ENCODE measurements around the gene ASB13. TPM values are rescaled to one million over a fixed set of nuclear protein-coding genes. Genes with fewer than 3 reads are reported as not detected.
A peak's percentile ranks its signal among the peaks of the same experiment; 100 is the strongest.

ASB13 gene
- total and polyA plus RNA-seq, 2 of the 13 experiments (the other 11 are each of a cell fraction or from before 2014, with no cell fraction given) = 9.3 to 15.4 TPM

GRCh38 chr10:5666008-5666840, at the start of gene ASB13 (continued):
- peak; percentile 59; the same call in 1 of the 2 replicates for TF ChIP-seq ZNF574 (CRISPR knock-in tag; IDR thresholded peaks at IDR 0.05)
- TF ChIP-seq MAZ (IDR thresholded peaks at IDR 0.05; ENCODE audit: borderline replicate concordance, low read depth, low read length) = no peak
- peak; percentile 55; the same call in 1 of the 2 replicates for TF ChIP-seq MAZ (CRISPR knock-in tag; IDR thresholded peaks at IDR 0.05; ENCODE audit: low read depth)
- peak; percentile 14 for TF ChIP-seq PRDM15 (CRISPR knock-in tag; IDR thresholded peaks at IDR 0.05)
- TF ChIP-seq ZFYVE20 (CRISPR knock-in tag; IDR thresholded peaks at IDR 0.05; ENCODE audit: borderline replicate concordance, low read depth) = peak; percentile 44; the same call in 1 of the 2 replicates
- TF ChIP-seq CCDC6 (CRISPR knock-in tag; IDR thresholded peaks at IDR 0.05) = no peak; the same call in 1 of the 2 replicates
- TF ChIP-seq GATAD2A (CRISPR knock-in tag; IDR thresholded peaks at IDR 0.05) = no peak
- peak; percentile 68 for TF ChIP-seq ZNF256 (CRISPR knock-in tag; conservative IDR thresholded peaks at IDR 0.05)
- TF ChIP-seq HINFP (CRISPR knock-in tag; IDR thresholded peaks at IDR 0.05; ENCODE audit: low read depth) = no peak
- TF ChIP-seq MXD3 (CRISPR knock-in tag; IDR thresholded peaks at IDR 0.05) = peak; percentile 44
- peak; percentile 82; the same call in 1 of the 2 replicates for TF ChIP-seq RFXAP (CRISPR knock-in tag; IDR thresholded peaks at IDR 0.05; ENCODE audit: borderline replicate concordance)
- peak; percentile 70 for TF ChIP-seq MYC (CRISPR knock-in tag; IDR thresholded peaks at IDR 0.05; ENCODE audit: borderline replicate concordance)
